GM18873 (cell line): ENCODE results near the gene CAPSL.
"Not testable (repeated sequence)": the region's sequence is repeated elsewhere in the genome, so short reads cannot be mapped to it uniquely, and the experiment has no call there.

Experiments
- ATAC-seq: cut with Tn5 transposase; IDR thresholded peaks from one replicate; pipeline ENCODE4 v1.9.1; 2021; ENCODE audit warnings: mild to moderate bottlenecking, moderate library complexity, moderate number of reproducible peaks; ENCODE audit not compliant: unreplicated experiment, low FRiP score

CAPSL gene

GRCh38 chr5:35878079-35878478, 60.3 kb downstream of the CAPSL start:
- no peak for ATAC-seq

- ATAC-seq = no peak
Measured at GRCh38 chr5:35877655-35878054, 60.8 kb downstream of the CAPSL start.

- ATAC-seq = no peak
Measured at GRCh38 chr5:35876922-35877321, 61.5 kb downstream of the CAPSL start.

GRCh38 chr5:35876454-35876853, 62.0 kb downstream of the CAPSL start:
- ATAC-seq = no peak

GRCh38 chr5:35870605-35871004, 67.8 kb downstream of the CAPSL start:
- ATAC-seq = no peak

GRCh38 chr5:35869685-35870277, 68.6 kb downstream of the CAPSL start:
- ATAC-seq = no peak

GRCh38 chr5:35867998-35868397, 70.4 kb downstream of the CAPSL start:
- ATAC-seq = no peak

- no peak for ATAC-seq
Measured at GRCh38 chr5:35863159-35863558, 75.3 kb downstream of the CAPSL start.

- no peak for ATAC-seq
Measured at GRCh38 chr5:35862126-35862525, 76.3 kb downstream of the CAPSL start.

- no peak for ATAC-seq
Measured at GRCh38 chr5:35861718-35862117, 76.7 kb downstream of the CAPSL start.

GRCh38 chr5:35860686-35861085, 77.7 kb downstream of the CAPSL start:
- ATAC-seq = no peak

GRCh38 chr5:35859101-35859661, 79.2 kb downstream of the CAPSL start:
- ATAC-seq = no peak

- no peak for ATAC-seq
Measured at GRCh38 chr5:35857606-35858205, 80.7 kb downstream of the CAPSL start.

GRCh38 chr5:35856765-35857351, 81.6 kb downstream of the CAPSL start, which contains the start of gene IL7R:
IL7R (plus strand) TSS chr5:35856891; CDS start chr5:35856978, 87 bp downstream.
- ATAC-seq = no peak

- not testable (repeated sequence) for ATAC-seq
Measured at GRCh38 chr5:35856186-35856764, 82.1 kb downstream of the CAPSL start.

- ATAC-seq = no peak
Measured at GRCh38 chr5:35855187-35855586, 83.2 kb downstream of the CAPSL start.
